K562 (cell line): Measurements from ENCODE around the gene TMEM150C. TPM values are rescaled to one million over a fixed set of nuclear protein-coding genes. Genes with fewer than 3 reads are reported as not detected.

Source experiments
- ATAC-seq: fragments of 200-7000 bp; cut with Tn5 transposase; 3 replicates; pipeline ENCODE4 v1.9.1; 2020; ENCODE audit warnings: moderate library complexity
- BruUV-seq: library from RNA; stranded (reverse); fragments of 400-500 nt; replicated peaks from 2 replicates; lab custom pipeline; 2021; lab: Mats Ljungman, UMichigan
- CTCF ChIA-PET: fragments of 300-600 bp; formaldehyde crosslinking; extraction: SDS; loops from one replicate; lab custom pipeline; 2021; ENCODE audit warnings: low intra/inter-chr PET ratio; lab: Yijun Ruan, JAX
- POLR2A ChIA-PET: fragments of 300-600, 350-650 bp; sonication (Branson Sonifier 250); formaldehyde crosslinking; extraction: SDS; loops from one replicate; lab custom pipeline; 2021; ENCODE audit warnings: antibody characterized with exemption, inconsistent platforms; lab: Yijun Ruan, JAX
- DNase-seq, 4 experiments: peaks; one replicate each; pipeline versions ENCODE4 v3.0.0 to v3.0.0-alpha.2; 2011 to 2018; ENCODE audit warnings: low spot score in 3 of 4, mixed read lengths in 3 of 4; ENCODE audit errors: extremely low read depth in 1 of 4
- FAIRE-seq: peaks from 2 replicates; lab custom pipeline; 2011; peaks lifted over from hg19 to GRCh38; lab: Jason Lieb, UNC
- H2AFZ ChIP-seq: 2 replicates; pipeline ENCODE4 v1.6.0; 2011; ENCODE audit warnings: low read depth, low read length, control low read depth, inconsistent platforms
- H3K27ac ChIP-seq: fragments of 200-600 bp; 3 replicates; pipeline ENCODE4 v1.8.0; 2011; ENCODE audit warnings: low read depth, mild to moderate bottlenecking, control low read depth, inconsistent platforms, low read length, moderate library complexity, mixed read lengths; ENCODE audit errors: extremely low read depth
- H3K27me3 ChIP-seq, 2 experiments: fragments of 300-600 bp in 1 of 2; 2 replicates in 1 of 2; 3 replicates in 1 of 2; pipeline versions ENCODE4 v1.6.0 to v1.8.0; 2011; ENCODE audit warnings: inconsistent platforms in 2 of 2, low read length in 2 of 2, mild to moderate bottlenecking in 1 of 2, mixed read lengths in 1 of 2, moderate library complexity in 1 of 2; ENCODE audit not compliant: control insufficient read depth in 2 of 2, insufficient read depth in 2 of 2
- H3K36me3 ChIP-seq: fragments of 300-600 bp; 3 replicates; pipeline ENCODE4 v1.8.0; 2011; ENCODE audit warnings: mild to moderate bottlenecking, low read length, inconsistent platforms; ENCODE audit not compliant: control insufficient read depth, insufficient read depth
- H3K4me1 ChIP-seq, 2 experiments: fragments of 200-600 bp in 1 of 2; replicated peaks in 1 of 2; 2 replicates in 1 of 2; 3 replicates in 1 of 2; pipeline versions ENCODE4 v1.5.1 to v1.8.0; 2011; ENCODE audit warnings: inconsistent platforms in 2 of 2, low read length in 2 of 2, mild to moderate bottlenecking in 1 of 2, mixed read lengths in 1 of 2, moderate library complexity in 1 of 2; ENCODE audit not compliant: control insufficient read depth in 2 of 2, insufficient read depth in 2 of 2
- H3K4me2 ChIP-seq: 2 replicates; pipeline ENCODE4 v1.6.1; 2011; ENCODE audit warnings: low read length, control low read depth, inconsistent platforms, mixed read lengths; ENCODE audit not compliant: insufficient read depth
- H3K4me3 ChIP-seq: fragments of 200-600 bp; sonication (generic), shearing (Covaris generic); 2 replicates; pipeline ENCODE4 v1.5.1; 2016; ENCODE audit warnings: control low read depth, inconsistent platforms
- H3K79me2 ChIP-seq: fragments of 200-600 bp; 3 replicates; pipeline ENCODE4 v1.8.0; 2011; ENCODE audit warnings: low read length, inconsistent platforms; ENCODE audit not compliant: control insufficient read depth, insufficient read depth
- H3K9ac ChIP-seq, 2 experiments: 2 replicates each; pipeline versions ENCODE4 v1.6.0 to v1.6.1; 2011; ENCODE audit warnings: low read depth in 2 of 2, low read length in 2 of 2, control low read depth in 1 of 2, inconsistent platforms in 1 of 2, mild to moderate bottlenecking in 1 of 2, mixed read lengths in 1 of 2; ENCODE audit not compliant: insufficient read depth in 1 of 2
- H3K9me1 ChIP-seq: one replicate; pipeline ENCODE4 v1.6.0; 2011; ENCODE audit warnings: inconsistent platforms, mild to moderate bottlenecking, low read length, moderate library complexity; ENCODE audit not compliant: control insufficient read depth, insufficient read depth
- H3K9me3 ChIP-seq: replicated peaks from 2 replicates; pipeline ENCODE4 v1.5.1; 2011; ENCODE audit warnings: low read depth, low read length, inconsistent platforms; ENCODE audit not compliant: control insufficient read depth, insufficient read depth
- H4K20me1 ChIP-seq: replicated peaks from 2 replicates; pipeline ENCODE4 v1.6.1; 2011; ENCODE audit warnings: low read length, inconsistent platforms, mixed read lengths; ENCODE audit not compliant: control insufficient read depth, insufficient read depth
- EWSR1 ChIP-seq: fragments of 450-650 bp; IDR thresholded peaks from 2 replicates; pipeline ENCODE4 v1.6.1; 2018; ENCODE audit warnings: borderline replicate concordance, mild to moderate bottlenecking, low read depth, moderate library complexity; ENCODE audit not compliant: partially characterized antibody
- FOXM1 ChIP-seq, 2 experiments: fragments of 450-650 bp in 1 of 2; sonication (generic) in 1 of 2; formaldehyde crosslinking in 1 of 2; IDR thresholded peaks; 2 replicates each; pipeline versions ENCODE4 v1.6.1 to v1.9.0; 2017 to 2022; ENCODE audit warnings: low read depth in 2 of 2, mild to moderate bottlenecking in 2 of 2, missing genetic modification reagents in 1 of 2, moderate library complexity in 1 of 2
- GABPB2 ChIP-seq: fragments of 250-450 bp; sonication (Bioruptor Pico); conservative IDR thresholded peaks from 2 replicates; pipeline ENCODE4 v1.5.1; 2021; ENCODE audit warnings: mild to moderate bottlenecking
- HDGF ChIP-seq: fragments of 450-650 bp; IDR thresholded peaks from 2 replicates; pipeline ENCODE4 v1.6.1; 2016
- MCM2 ChIP-seq: fragments of 450-650 bp; IDR thresholded peaks from 2 replicates; pipeline ENCODE4 v1.6.1; 2017; ENCODE audit warnings: low read depth, mild to moderate bottlenecking
- ZFX ChIP-seq: sonication (generic); formaldehyde crosslinking; IDR thresholded peaks from 2 replicates; pipeline ENCODE4 v1.8.0; 2022; ENCODE audit warnings: mild to moderate bottlenecking, missing genetic modification reagents, moderate library complexity
- ZNF444 ChIP-seq: fragments of 250-450 bp; sonication (Bioruptor Pico); IDR thresholded peaks from 2 replicates; pipeline ENCODE4 v1.4.0; 2020; ENCODE audit warnings: mild to moderate bottlenecking, moderate library complexity
- ZNF668 ChIP-seq: fragments of 250-450 bp; sonication (Bioruptor Pico); IDR thresholded peaks from 2 replicates; pipeline ENCODE4 v1.8.0; 2022; ENCODE audit warnings: mild to moderate bottlenecking, inconsistent platforms
- WGBS: fragments of 100-300 bp; shearing (Covaris generic); methylation state at CpG from one replicate; pipeline ENCODE4 v1.1.6; 2016; ENCODE audit warnings: low coverage, mixed read lengths; ENCODE audit not compliant: insufficient coverage; ENCODE audit errors: missing lambda C conversion rate; 5-methylcytosine and 5-hydroxymethylcytosine counted together
- in situ Hi-C: fragments of 300-500 bp; cut with MboI; formaldehyde crosslinking; loops from 4 replicates; pipeline ENCODE4 v1.15.0; 2018; ENCODE audit warnings: inconsistent platforms, mixed read lengths
- intact Hi-C: fragments of 100-400 bp; cut with micrococcal nuclease; formaldehyde crosslinking; loops from 2 replicates; pipeline ENCODE4 v1.14.2; 2022
- polyA plus RNA-seq, 8 experiments: library from polyadenylated mRNA; depleted of rRNA in 4 of 8; stranded (reverse) in 5 of 8; unstranded in 3 of 8; fragments of >200 nt; fragmentation: Nextera tagmentation in 2 of 8; fragmentation: Illumina TruSeq in 1 of 8; extraction: Ambion mirVana in 2 of 8; extraction: Trizol in 1 of 8; gene quantifications; 2 replicates each; pipeline versions ENCODE4 v1.2.1 to v1.2.3, GENCODE V29; 2011 to 2014; ENCODE audit warnings: inconsistent platforms in 1 of 8, missing spikeins in 1 of 8
- total RNA-seq, 7 experiments: library from RNA; depleted of rRNA in 6 of 7; stranded (reverse); fragments of >200 nt in 6 of 7; fragmentation: Illumina TruSeq in 2 of 7; extraction: Trizol in 2 of 7; gene quantifications; 2 replicates each; pipeline versions ENCODE4 v1.2.1 to v1.2.3, GENCODE V29; 2011 to 2021; ENCODE audit warnings: low replicate concordance in 1 of 7
- TF ChIP-seq, protein P1 (sequence below): fragments of 250-450 bp; sonication (Bioruptor Pico); IDR thresholded peaks from 2 replicates; pipeline ENCODE4 v1.5.0; 2022; ENCODE audit warnings: mild to moderate bottlenecking

The TMEM150C gene
- total and polyA plus RNA-seq, 9 of the 15 experiments (the other 6 are each of a cell fraction or from before 2014, with no cell fraction given) = 0.07 TPM; not detected in 8

DNA sequence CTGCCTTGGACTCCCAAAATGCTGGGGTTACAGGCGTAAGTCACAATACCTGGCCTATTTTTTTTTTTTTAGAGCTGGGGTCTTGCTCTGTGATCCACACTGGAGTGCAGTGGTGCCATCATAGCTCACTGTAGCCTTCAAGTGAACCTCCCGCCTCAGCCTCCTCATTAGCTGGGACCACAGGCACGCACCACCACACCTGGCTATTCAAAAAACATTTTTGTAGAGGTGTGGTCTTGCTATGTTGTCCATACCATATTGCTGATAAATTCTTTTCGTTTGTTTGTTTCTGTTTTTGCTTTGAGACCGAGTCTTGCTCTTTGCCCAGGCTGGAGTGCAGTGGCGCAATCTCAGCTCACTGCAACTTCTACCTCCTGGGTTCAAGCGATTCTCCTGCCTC lies 109.8 kb downstream of the TMEM150C start (continued):
- TF ChIP-seq, protein P1, sequence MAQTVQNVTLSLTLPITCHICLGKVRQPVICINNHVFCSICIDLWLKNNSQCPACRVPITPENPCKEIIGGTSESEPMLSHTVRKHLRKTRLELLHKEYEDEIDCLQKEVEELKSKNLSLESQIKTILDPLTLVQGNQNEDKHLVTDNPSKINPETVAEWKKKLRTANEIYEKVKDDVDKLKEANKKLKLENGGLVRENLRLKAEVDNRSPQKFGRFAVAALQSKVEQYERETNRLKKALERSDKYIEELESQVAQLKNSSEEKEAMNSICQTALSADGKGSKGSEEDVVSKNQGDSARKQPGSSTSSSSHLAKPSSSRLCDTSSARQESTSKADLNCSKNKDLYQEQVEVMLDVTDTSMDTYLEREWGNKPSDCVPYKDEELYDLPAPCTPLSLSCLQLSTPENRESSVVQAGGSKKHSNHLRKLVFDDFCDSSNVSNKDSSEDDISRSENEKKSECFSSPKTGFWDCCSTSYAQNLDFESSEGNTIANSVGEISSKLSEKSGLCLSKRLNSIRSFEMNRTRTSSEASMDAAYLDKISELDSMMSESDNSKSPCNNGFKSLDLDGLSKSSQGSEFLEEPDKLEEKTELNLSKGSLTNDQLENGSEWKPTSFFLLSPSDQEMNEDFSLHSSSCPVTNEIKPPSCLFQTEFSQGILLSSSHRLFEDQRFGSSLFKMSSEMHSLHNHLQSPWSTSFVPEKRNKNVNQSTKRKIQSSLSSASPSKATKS (CRISPR knock-in tag) = no peak
- TF ChIP-seq GABPB2 (CRISPR knock-in tag) (no peak), ZFX (no peak)

DNA sequence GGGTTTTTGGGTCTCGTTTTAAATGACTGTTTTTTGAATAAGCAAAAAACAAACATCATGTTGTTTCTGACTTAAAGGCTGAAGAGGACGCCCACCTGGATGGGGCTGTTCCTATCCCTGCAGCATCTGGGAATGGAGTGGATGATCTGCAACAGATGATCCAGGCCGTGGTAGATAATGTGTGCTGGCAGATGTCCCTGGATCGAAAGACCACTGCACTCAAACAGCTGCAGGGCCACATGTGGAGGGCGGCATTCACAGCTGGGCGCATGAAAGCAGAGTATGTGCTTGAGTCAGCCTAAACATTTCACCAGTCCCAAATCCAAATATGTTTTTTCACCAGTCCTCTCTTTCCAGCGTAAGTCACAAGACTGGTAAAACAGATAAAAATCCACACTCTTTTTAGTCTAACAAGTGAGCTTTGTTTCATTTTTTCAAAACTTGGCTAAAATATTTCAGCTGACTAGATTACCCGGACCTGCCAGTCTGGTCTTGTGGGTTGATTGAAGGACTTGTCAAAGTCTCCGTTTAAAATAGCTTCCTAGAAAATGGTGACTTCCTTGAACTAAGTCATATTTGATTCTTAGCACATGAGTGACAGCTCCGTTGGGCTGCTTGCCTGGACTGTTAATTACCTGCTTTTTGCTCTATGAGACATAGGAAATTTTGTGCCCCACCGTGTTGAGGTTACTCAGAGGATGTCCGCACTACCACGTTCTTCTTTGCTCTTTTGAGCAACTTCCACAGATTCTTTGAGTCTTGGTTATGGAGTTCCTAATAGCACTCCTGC lies 110.6 kb downstream of the TMEM150C start:
- WGBS = 90% methylated on average over 13 of the region's 13 CpGs
- TF ChIP-seq ZNF668 (no peak), MCM2 (no peak), EWSR1 (no peak), ZNF444 (CRISPR knock-in tag) (no peak), FOXM1 (IDR thresholded peaks at IDR 0.05; ENCODE audit: low read depth) (no peak), FOXM1 (CRISPR knock-in tag; IDR thresholded peaks at IDR 0.05; ENCODE audit: low read depth) (no peak), HDGF (no peak)
- Histone ChIP-seq H3K36me3 (peaks cover 73% of the 10 kb centered on the region), H3K9me3 (no peaks in the 10 kb centered on the region), H4K20me1 (no peaks in the 10 kb centered on the region), H3K4me2 (no peak overlapping the region), H2AFZ (no peak overlapping the region), H3K79me2 (peaks cover 12% of the 10 kb centered on the region; the same call in 2 of the 3 replicates), H3K9me1 (no peaks in the 10 kb centered on the region), H3K27me3 (no peaks in the 10 kb centered on the region), H3K9ac (no peak overlapping the region), H3K27ac (no peak overlapping the region), H3K4me1 (no peaks in the 10 kb centered on the region), H3K4me3 (no peak overlapping the region)
- DNase-seq (no peak), ATAC-seq (no peak), FAIRE-seq (no peak)
- no TSS peak for BruUV-seq
- ChIA-PET CTCF (no interaction called here), POLR2A (interaction anchor here (0.8 to 1.2 kb wide), 3 partner anchors 11 to 527 kb away, joined by 3 to 4 read pairs (median 3); no protein-coding TSS in a partner anchor)
- intact Hi-C loops (no loop called here), in situ Hi-C loops (no loop called here)
